IMR-90 (cell line): ENCODE data around the gene MAML3. TPM values are rescaled to one million over a fixed set of nuclear protein-coding genes. Genes with fewer than 3 reads are reported as not detected.

Source experiments
- ATAC-seq: fragments of 200-7000 bp; cut with Tn5 transposase; 2 replicates; pipeline ENCODE4 v1.9.1; 2020; ENCODE audit warnings: low read depth, mild to moderate bottlenecking, moderate library complexity
- BruUV-seq: library from RNA; stranded (reverse); fragments of 400-500 nt; replicated peaks from 2 replicates; lab custom pipeline; 2021; lab: Mats Ljungman, UMichigan
- CTCF ChIA-PET: fragments of 300-600 bp; formaldehyde crosslinking; extraction: SDS; loops from one replicate; lab custom pipeline; 2021; ENCODE audit warnings: antibody characterized with exemption; lab: Yijun Ruan, JAX
- POLR2A ChIA-PET: fragments of 300-600 bp; sonication (Branson Sonifier 250); formaldehyde crosslinking; loops from one replicate; lab custom pipeline; 2022; ENCODE audit warnings: antibody characterized with exemption; ENCODE audit not compliant: unreplicated experiment; lab: Charles Lee
- DNase-seq: peaks from one replicate; pipeline ENCODE4 v3.0.0; 2013
- H2AFZ ChIP-seq: replicated peaks from 2 replicates; pipeline ENCODE3; 2013; ENCODE audit warnings: low read length, mild to moderate bottlenecking; ENCODE audit not compliant: poor library complexity
- H2AK5ac ChIP-seq: 2 replicates; pipeline ENCODE4 v1.6.1; 2013; ENCODE audit warnings: low read depth, low read length, inconsistent platforms
- H2AK9ac ChIP-seq: replicated peaks from 2 replicates; pipeline ENCODE3; 2013; ENCODE audit warnings: mild to moderate bottlenecking, low read depth, low read length, moderate library complexity; ENCODE audit not compliant: poor library complexity
- H2BK120ac ChIP-seq: 2 replicates; pipeline ENCODE4 v1.6.1; 2013; ENCODE audit warnings: low read depth, low read length, inconsistent platforms
- H2BK15ac ChIP-seq: 3 replicates; pipeline ENCODE4 v1.6.1; 2013; ENCODE audit warnings: low read depth, low read length, inconsistent platforms
- H2BK20ac ChIP-seq: 2 replicates; pipeline ENCODE4 v1.6.1; 2013; ENCODE audit warnings: low read depth, mild to moderate bottlenecking, inconsistent platforms, low read length, moderate library complexity
- H2BK5ac ChIP-seq: 2 replicates; pipeline ENCODE4 v1.6.1; 2013; ENCODE audit warnings: mild to moderate bottlenecking, low read depth, low read length, inconsistent platforms; ENCODE audit not compliant: poor library complexity, severe bottlenecking
- H3K14ac ChIP-seq: replicated peaks from 2 replicates; pipeline ENCODE4 v1.6.1; 2013; ENCODE audit warnings: low read depth, low read length, inconsistent platforms
- H3K18ac ChIP-seq: 2 replicates; pipeline ENCODE4 v1.6.1; 2013; ENCODE audit warnings: low read depth, low read length, control low read depth
- H3K23ac ChIP-seq: 2 replicates; pipeline ENCODE4 v1.6.1; 2013; ENCODE audit warnings: low read depth, low read length, inconsistent platforms
- H3K27ac ChIP-seq: 2 replicates; pipeline ENCODE4 v1.5.1; 2013; ENCODE audit warnings: mild to moderate bottlenecking, control low read depth, low read length; ENCODE audit not compliant: insufficient read depth
- H3K27me3 ChIP-seq: 2 replicates; pipeline ENCODE4 v1.6.1; 2013; ENCODE audit warnings: low read length; ENCODE audit not compliant: control insufficient read depth, insufficient read depth
- H3K36me3 ChIP-seq: 2 replicates; pipeline ENCODE4 v1.6.1; 2013; ENCODE audit warnings: low read length, mixed read lengths; ENCODE audit not compliant: control insufficient read depth, insufficient read depth
- H3K4ac ChIP-seq: 2 replicates; pipeline ENCODE4 v1.6.1; 2013; ENCODE audit warnings: low read depth, low read length, inconsistent platforms
- H3K4me1 ChIP-seq: 2 replicates; pipeline ENCODE4 v1.6.1; 2013; ENCODE audit warnings: low read length, mixed read lengths; ENCODE audit not compliant: control insufficient read depth, insufficient read depth
- H3K4me2 ChIP-seq: 2 replicates; pipeline ENCODE4 v1.6.1; 2013; ENCODE audit warnings: low read depth, mild to moderate bottlenecking, control low read depth, low read length, moderate library complexity
- H3K4me3 ChIP-seq: 2 replicates; pipeline ENCODE4 v1.5.1; 2013; ENCODE audit warnings: low read depth, mild to moderate bottlenecking, control low read depth, low read length, moderate library complexity; ENCODE audit not compliant: insufficient read depth
- H3K56ac ChIP-seq: 2 replicates; pipeline ENCODE4 v1.6.1; 2013; ENCODE audit warnings: low read length, inconsistent platforms; ENCODE audit not compliant: insufficient read depth; ENCODE audit errors: extremely low read depth
- H3K79me1 ChIP-seq, 2 experiments: 2 replicates each; pipeline ENCODE4 v1.6.1; 2013; ENCODE audit warnings: low read length in 2 of 2, inconsistent platforms in 1 of 2, low read depth in 1 of 2
- H3K9ac ChIP-seq: 2 replicates; pipeline ENCODE4 v1.6.1; 2013; ENCODE audit warnings: low read depth, low read length, control low read depth
- H3K9me1 ChIP-seq: 2 replicates; pipeline ENCODE4 v1.6.1; 2013; ENCODE audit warnings: low read length, inconsistent platforms; ENCODE audit not compliant: insufficient read depth
- H3K9me3 ChIP-seq: 2 replicates; pipeline ENCODE4 v1.6.1; 2013; ENCODE audit warnings: low read length; ENCODE audit not compliant: control insufficient read depth, insufficient read depth
- H4K20me1 ChIP-seq: 2 replicates; pipeline ENCODE4 v1.6.1; 2013; ENCODE audit warnings: low read length, inconsistent platforms; ENCODE audit not compliant: insufficient read depth
- H4K5ac ChIP-seq: 2 replicates; pipeline ENCODE4 v1.6.1; 2013; ENCODE audit warnings: mild to moderate bottlenecking, low read depth, low read length, control low read depth
- H4K8ac ChIP-seq, 2 experiments: 2 replicates each; pipeline ENCODE4 v1.6.1; 2013; ENCODE audit warnings: low read depth in 2 of 2, low read length in 2 of 2, control low read depth in 1 of 2, inconsistent platforms in 1 of 2
- H4K91ac ChIP-seq: 2 replicates; pipeline ENCODE4 v1.6.1; 2013; ENCODE audit warnings: low read depth, low read length, inconsistent platforms; ENCODE audit not compliant: insufficient read depth
- CEBPB ChIP-seq: IDR thresholded peaks from 2 replicates; pipeline ENCODE4 v1.6.1; 2012; ENCODE audit warnings: low read depth, low read length, improper control_type of control experiment
- CTCF ChIP-seq: conservative IDR thresholded peaks from 2 replicates; pipeline ENCODE4 v1.5.1; 2012; ENCODE audit warnings: mild to moderate bottlenecking, low read depth, low read length, improper control_type of control experiment
- ELK1 ChIP-seq: fragments of 150-350 bp; IDR thresholded peaks from 2 replicates; pipeline ENCODE4 v1.6.1; 2016; ENCODE audit warnings: low read depth, mild to moderate bottlenecking, low read length, moderate library complexity, borderline replicate concordance
- FOS ChIP-seq: fragments of 150-350 bp; IDR thresholded peaks from 2 replicates; pipeline ENCODE4 v1.6.1; 2016; ENCODE audit warnings: low read depth, low read length
- RCOR1 ChIP-seq: IDR thresholded peaks from 2 replicates; pipeline ENCODE4 v1.6.1; 2012; ENCODE audit warnings: mild to moderate bottlenecking, low read length, improper control_type of control experiment; ENCODE audit not compliant: insufficient replicate concordance
- RFX5 ChIP-seq: IDR thresholded peaks from 2 replicates; pipeline ENCODE4 v1.8.0; 2012; ENCODE audit warnings: low read depth, mild to moderate bottlenecking, low read length, moderate library complexity
- USF2 ChIP-seq: fragments of 150-350 bp; IDR thresholded peaks from 2 replicates; pipeline ENCODE4 v1.6.1; 2017; ENCODE audit warnings: mild to moderate bottlenecking, antibody characterized with exemption, low read length, low read depth
- WGBS, 2 experiments: methylation state at CpG; one replicate each; pipeline versions ENCODE4 v1.1.5 to v1.1.7; 2013; ENCODE audit warnings: missing lambda C conversion rate in 2 of 2; ENCODE audit not compliant: insufficient read length in 1 of 2; ENCODE audit errors: extremely low coverage in 2 of 2; 5-methylcytosine and 5-hydroxymethylcytosine counted together
- dilution Hi-C: fragments of 300-500 bp; cut with HindIII; formaldehyde crosslinking; loops from one replicate; pipeline ENCODE4 v1.14.3; 2018; ENCODE audit warnings: low sequenced_read_pairs; ENCODE audit not compliant: unreplicated experiment
- in situ Hi-C: fragments of 300-500 bp; cut with MboI; formaldehyde crosslinking; loops from 3 replicates; pipeline ENCODE4 v1.14.3; 2019; ENCODE audit warnings: low sequenced_read_pairs, inconsistent platforms, mixed read lengths
- intact Hi-C: fragments of 100-400 bp; cut with micrococcal nuclease; formaldehyde crosslinking; loops from 2 replicates; pipeline ENCODE4 v1.10.0; 2022
- polyA plus RNA-seq, 3 experiments: library from polyadenylated mRNA; depleted of rRNA; stranded (reverse); fragments of >200 nt; gene quantifications; 2 replicates each; pipeline ENCODE4 v1.2.3, GENCODE V29; 2012; ENCODE audit warnings: low replicate concordance in 1 of 3
- total RNA-seq: library from RNA; depleted of rRNA; stranded (reverse); fragments of >200 nt; gene quantifications from 2 replicates; pipeline ENCODE4 v1.2.3, GENCODE V29; 2012

Gene MAML3
- total and polyA plus RNA-seq, 2 of the 4 experiments (the other 2 are of a cell fraction): 0.90 to 1.7 TPM

- peak overlapping the region; percentile 66; the same call in 1 of the 2 replicates for H3K27ac ChIP-seq
- ATAC-seq: peak; percentile 73
- peak overlapping the region; percentile 77 for H3K18ac ChIP-seq
- H4K91ac ChIP-seq: peak overlapping the region; percentile 30; the same call in 1 of the 2 replicates
- H3K4me3 ChIP-seq: no peak overlapping the region
- peak overlapping the region; percentile 76; the same call in 1 of the 2 replicates for H3K4me2 ChIP-seq
- H3K36me3 ChIP-seq: no peaks in the 10 kb centered on the region
- BruUV-seq: no TSS peak
- dilution Hi-C loops: no loop called here
- H3K4me1 ChIP-seq: peaks cover 11% of the 10 kb centered on the region
- H4K20me1 ChIP-seq: no peaks in the 10 kb centered on the region
- WGBS, 2 experiments: no CpG with 5 or more reads among the region's 6 CpGs
- no peak overlapping the region for H3K56ac ChIP-seq
- H3K9ac ChIP-seq: 0 out of 2 replicates have a peak overlapping the region, but pooled peaks have one; percentile 38
- in situ Hi-C loops: no loop called here
- peak overlapping the region in 1 of 2 experiments; percentile 48; a peak in 2 of 4 replicates for H4K8ac ChIP-seq
- H3K9me1 ChIP-seq: peaks cover 1% of the 10 kb centered on the region; the same call in 1 of the 2 replicates
- peak overlapping the region; percentile 67 for H3K4ac ChIP-seq
- H3K23ac ChIP-seq: peak overlapping the region; percentile 31; the same call in 1 of the 2 replicates
- 0 out of 2 replicates have a peak overlapping the region, but pooled peaks have one; percentile 30 for H3K14ac ChIP-seq
- 0 out of 3 replicates have a peak overlapping the region, but pooled peaks have one; percentile 35 for H2BK15ac ChIP-seq
- DNase-seq: peak; percentile 8
- no peak overlapping the region for H2AFZ ChIP-seq
- no peaks in the 10 kb centered on the region for H3K9me3 ChIP-seq
- intact Hi-C loops: no loop called here
- H2BK120ac ChIP-seq: peak overlapping the region; percentile 36; the same call in 1 of the 2 replicates
- ChIA-PET CTCF (interaction anchor here (1.5 kb wide), 1 partner anchor 10 kb away, joined by 4 read pairs; no protein-coding TSS in a partner anchor), POLR2A (no interaction called here)
- H2BK20ac ChIP-seq: peak overlapping the region; percentile 47; the same call in 1 of the 2 replicates
- H2AK5ac ChIP-seq: no peak overlapping the region
- peak overlapping the region; percentile 82 for H4K5ac ChIP-seq
- H2AK9ac ChIP-seq: no peak overlapping the region
- no peak for TF ChIP-seq USF2
- no peak for TF ChIP-seq CTCF
- no peak for TF ChIP-seq FOS
- no peak for TF ChIP-seq RCOR1
- no peak for TF ChIP-seq ELK1
- no peak for TF ChIP-seq CEBPB
- no peak for TF ChIP-seq RFX5
- H3K27me3 ChIP-seq: no peaks in the 10 kb centered on the region
- H3K79me1 ChIP-seq: peaks cover 0 to 10% of the 10 kb centered on the region in 2 experiments; a peak in 2 of 4 replicates
- H2BK5ac ChIP-seq: no peak overlapping the region
These were observed 122.9 kb downstream of the MAML3 start for GRCh38 chr4:140031061-140031460.
